IPS-18a (cell line): Measurements from ENCODE around the gene OR2V2.
"Not testable (repeated sequence)": the region's sequence is repeated elsewhere in the genome, so short reads cannot be mapped to it uniquely, and the experiment has no call there.

Experiments used
- H3K27ac ChIP-seq: one replicate; pipeline ENCODE4 v1.5.1; 2013; ENCODE audit warnings: low read length
- H3K27me3 ChIP-seq: one replicate; pipeline ENCODE4 v1.6.1; 2013; ENCODE audit warnings: mild to moderate bottlenecking, low read length; ENCODE audit not compliant: control insufficient read depth, insufficient read depth
- H3K36me3 ChIP-seq: one replicate; pipeline ENCODE4 v1.6.1; 2013; ENCODE audit warnings: low read depth, low read length; ENCODE audit not compliant: control insufficient read depth
- H3K4me1 ChIP-seq: one replicate; pipeline ENCODE4 v1.6.1; 2013; ENCODE audit warnings: low read depth, low read length; ENCODE audit not compliant: control insufficient read depth
- H3K4me3 ChIP-seq: one replicate; pipeline ENCODE4 v1.5.1; 2013; ENCODE audit warnings: low read length
- H3K9ac ChIP-seq: one replicate; pipeline ENCODE4 v1.6.1; 2013; ENCODE audit warnings: mild to moderate bottlenecking, low read length, moderate library complexity
- H3K9me3 ChIP-seq: one replicate; pipeline ENCODE4 v1.6.1; 2013; ENCODE audit warnings: low read depth, low read length; ENCODE audit not compliant: control insufficient read depth

OR2V2 gene

DNA sequence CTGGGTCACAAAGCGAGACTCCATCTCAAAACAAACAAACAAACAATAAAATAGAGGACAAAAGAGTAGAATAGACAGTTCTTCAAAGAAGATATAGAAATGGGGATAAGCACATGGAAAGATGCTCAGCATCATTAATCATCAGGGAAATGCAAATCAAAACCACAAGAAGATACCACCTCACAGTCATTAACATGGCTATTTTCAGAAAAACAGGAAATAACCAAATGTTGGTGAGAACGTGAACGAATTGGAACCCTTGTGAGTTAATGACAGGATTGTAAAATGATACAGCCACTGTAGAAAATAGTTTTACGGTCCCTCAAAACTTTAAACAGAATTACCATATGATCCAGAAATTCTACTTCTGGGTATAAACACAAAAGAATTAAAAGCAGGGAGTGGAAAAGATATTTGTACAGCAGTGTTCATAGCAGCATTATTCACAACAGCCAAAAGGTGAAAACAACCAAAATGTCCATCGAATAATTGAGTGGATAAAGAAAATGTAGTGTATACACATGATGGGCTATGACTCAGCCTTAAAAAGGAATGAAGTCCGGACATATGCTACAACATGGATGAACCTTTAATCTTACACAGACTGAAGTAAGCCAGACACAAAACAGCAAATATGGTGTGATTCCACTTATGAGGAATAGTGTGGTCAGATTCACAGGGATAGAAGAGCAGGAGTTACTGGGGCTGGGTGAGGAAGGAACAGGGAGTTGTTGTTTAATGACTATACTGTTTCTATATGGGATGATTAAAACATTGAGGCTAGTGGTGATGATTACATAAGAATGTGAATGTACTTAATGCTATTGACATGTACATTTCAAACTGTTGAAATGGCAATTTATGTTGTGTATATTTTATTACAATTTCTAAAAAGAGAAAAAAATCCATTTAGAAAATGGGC lies 19.7 kb downstream of the OR2V2 start:
- Histone ChIP-seq H3K4me1 (peaks cover 7% of the 10 kb centered on the region), H3K27ac (no peak overlapping the region)

DNA sequence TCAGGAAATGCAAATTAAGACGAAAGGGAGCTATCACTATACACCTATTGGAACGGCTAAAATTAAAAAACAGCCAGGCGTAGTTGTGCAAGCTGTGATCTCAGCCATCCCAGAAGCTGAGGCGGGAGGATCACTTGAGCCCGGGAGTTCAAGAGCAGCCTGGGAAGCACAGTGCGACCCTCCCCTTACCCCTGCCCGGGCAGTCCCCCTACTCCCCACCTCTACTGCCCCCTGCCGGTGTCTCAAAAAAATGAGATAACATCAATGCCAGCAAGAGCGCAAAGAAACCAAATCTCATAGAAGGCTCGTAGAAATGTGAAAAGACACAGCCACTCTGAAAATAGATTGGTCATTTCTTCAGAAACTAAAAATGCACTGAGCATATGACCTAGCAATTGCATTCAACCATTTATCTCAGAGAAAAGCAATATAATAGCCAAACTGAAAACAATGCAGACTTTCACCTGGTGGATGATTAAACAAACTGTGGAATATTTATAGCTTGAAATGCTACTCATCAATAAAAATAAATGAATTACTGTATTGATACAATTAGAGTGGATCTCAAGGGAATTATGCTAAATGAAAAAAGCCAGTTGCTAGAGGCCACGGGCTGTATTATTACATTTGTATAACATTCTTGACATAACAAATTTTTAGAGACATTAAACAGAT lies 20.6 kb downstream of the OR2V2 start:
- peaks cover 10% of the 10 kb centered on the region for H3K4me1 ChIP-seq
- H3K4me3 ChIP-seq = peak overlapping the region; percentile 81
- no peak overlapping the region for H3K9ac ChIP-seq
- H3K9me3 ChIP-seq = no peaks in the 10 kb centered on the region
- H3K27ac ChIP-seq = no peak overlapping the region
- H3K36me3 ChIP-seq = no peaks in the 10 kb centered on the region
- peaks cover 50% of the 10 kb centered on the region for H3K27me3 ChIP-seq

More for the DNA sequence above, 19.7 kb downstream of the OR2V2 start:
- Histone ChIP-seq H3K9ac (no peak overlapping the region), H3K9me3 (no peaks in the 10 kb centered on the region), H3K27me3 (peaks cover 45% of the 10 kb centered on the region), H3K36me3 (no peaks in the 10 kb centered on the region), H3K4me3 (no peak overlapping the region)

DNA sequence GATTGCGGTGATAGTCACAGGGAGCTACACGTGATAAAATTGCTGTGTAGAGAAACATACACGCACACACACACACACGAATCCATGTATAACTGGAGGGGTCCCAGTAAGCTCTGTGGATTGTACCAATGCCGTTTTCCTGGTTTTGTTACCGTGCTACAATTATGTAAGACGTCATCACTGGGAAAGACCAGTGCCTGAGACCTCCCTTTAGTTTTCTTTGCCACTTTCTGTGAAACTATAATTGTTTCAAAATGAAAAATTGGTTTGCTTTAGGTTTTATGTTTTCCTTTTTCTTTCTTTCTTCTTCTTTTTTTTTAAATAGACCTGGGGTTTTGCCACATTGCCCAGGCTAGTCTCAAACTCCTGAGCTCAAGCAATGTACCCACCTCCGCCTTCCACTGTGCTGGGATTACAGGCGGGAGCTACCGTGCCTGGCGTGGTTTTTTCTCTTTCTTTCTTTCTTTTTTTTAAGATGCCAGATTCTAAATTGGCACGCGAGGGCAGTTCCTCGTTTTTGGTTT lies 21.3 kb downstream of the OR2V2 start:
- Histone ChIP-seq H3K27me3 (peaks cover 53% of the 10 kb centered on the region), H3K9ac (no peak overlapping the region), H3K27ac (no peak overlapping the region), H3K4me3 (peak overlapping the region; percentile 81), H3K36me3 (no peaks in the 10 kb centered on the region), H3K4me1 (peaks cover 13% of the 10 kb centered on the region), H3K9me3 (no peaks in the 10 kb centered on the region)

DNA sequence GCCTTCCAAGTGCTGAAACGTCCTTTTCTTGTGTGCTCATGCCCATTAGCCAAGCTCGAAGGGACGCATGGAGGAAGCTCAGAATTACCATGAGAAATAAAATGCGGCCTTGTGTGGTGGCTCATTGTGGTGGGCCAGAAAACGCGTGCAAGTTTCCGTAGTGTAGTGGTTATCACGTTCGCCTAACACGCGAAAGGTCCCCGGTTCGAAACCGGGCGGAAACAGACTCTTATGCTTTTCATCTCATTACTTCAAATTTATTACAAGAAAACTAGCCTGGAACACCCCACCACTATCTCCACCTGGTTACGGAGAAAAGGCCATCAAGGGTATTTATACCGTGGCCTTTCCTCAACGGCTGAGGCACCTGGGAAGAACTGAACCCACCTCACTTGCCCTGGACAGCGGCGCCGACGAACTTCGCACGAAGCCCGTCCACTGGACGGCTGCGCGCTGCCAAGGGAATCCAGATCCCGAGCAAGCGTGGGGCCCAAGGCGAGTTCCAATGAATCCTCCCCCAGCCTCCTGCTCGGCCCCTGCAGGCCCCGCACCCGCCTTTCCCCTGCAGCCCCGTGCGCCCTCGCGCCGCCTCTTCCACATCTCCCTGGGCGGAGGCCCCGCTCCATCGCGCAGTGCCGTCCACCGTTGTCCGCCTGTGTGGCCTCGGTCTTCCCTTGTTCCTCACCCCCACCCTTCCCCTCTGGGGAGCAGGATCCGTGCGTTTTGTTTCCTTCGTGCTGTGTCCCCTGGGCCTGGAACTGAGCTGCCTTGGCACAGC lies 22.3 kb downstream of the OR2V2 start:
- H3K9ac ChIP-seq, H3K9me3 ChIP-seq, H3K27ac ChIP-seq, H3K36me3 ChIP-seq: not testable (repeated sequence)
- H3K4me1 ChIP-seq = peaks cover 13% of the 10 kb centered on the region
- H3K4me3 ChIP-seq = peak overlapping the region; percentile 81
- peaks cover 53% of the 10 kb centered on the region for H3K27me3 ChIP-seq

DNA sequence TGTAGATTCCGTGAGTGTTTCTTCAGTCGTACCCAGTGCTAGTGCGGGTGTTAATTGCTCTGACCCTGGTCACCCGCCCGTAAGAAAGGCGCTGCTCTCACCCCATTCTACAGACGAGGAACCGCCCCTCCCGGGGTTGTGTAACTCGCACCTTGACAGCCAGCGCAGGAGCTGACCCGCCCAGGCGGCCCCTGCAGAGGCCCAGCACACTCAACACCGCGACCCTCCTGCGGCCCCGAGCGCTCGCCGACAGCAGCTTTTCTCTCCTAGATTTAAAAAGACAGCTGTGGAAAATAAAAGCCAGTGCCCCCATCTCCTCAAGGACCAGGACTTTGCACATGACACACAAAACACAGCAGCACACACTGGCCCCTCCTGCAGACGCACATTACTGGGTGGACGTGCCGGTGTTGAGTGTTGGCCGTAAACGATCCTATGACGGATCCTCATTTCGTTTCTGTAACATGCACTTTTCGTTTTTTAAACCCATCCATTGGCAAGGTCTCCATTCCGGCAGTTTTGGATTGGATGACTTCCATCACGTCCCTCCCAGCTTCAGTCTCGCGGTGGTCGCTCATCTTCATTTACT lies 22.9 kb downstream of the OR2V2 start:
- Histone ChIP-seq H3K36me3 (no peaks in the 10 kb centered on the region), H3K9me3 (no peaks in the 10 kb centered on the region), H3K4me1 (peaks cover 13% of the 10 kb centered on the region), H3K27me3 (peaks cover 53% of the 10 kb centered on the region), H3K27ac (no peak overlapping the region), H3K9ac (no peak overlapping the region), H3K4me3 (peak overlapping the region; percentile 81)

DNA sequence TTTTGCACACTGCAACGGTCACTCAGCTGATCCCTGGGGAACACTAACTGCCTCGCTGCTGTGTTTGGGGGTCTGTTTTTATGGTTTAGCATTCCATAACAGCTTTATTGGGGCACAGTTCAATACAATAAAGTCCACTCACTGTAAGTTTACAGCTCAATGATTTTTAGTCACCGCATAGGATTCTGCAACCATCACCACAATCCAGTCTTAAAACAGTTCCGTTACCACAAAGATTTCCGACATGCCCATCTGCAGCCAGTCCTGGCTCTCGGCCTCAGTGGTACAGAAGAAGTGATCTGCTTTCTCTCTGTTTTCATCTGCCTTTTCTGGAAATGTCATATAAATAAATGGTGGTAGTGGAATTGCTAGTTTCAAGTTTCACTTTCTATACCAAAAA lies 23.6 kb downstream of the OR2V2 start:
- no peak overlapping the region for H3K27ac ChIP-seq
- H3K9me3 ChIP-seq = no peaks in the 10 kb centered on the region
- H3K4me3 ChIP-seq = peak overlapping the region; percentile 81
- H3K4me1 ChIP-seq = peaks cover 13% of the 10 kb centered on the region
- H3K9ac ChIP-seq = no peak overlapping the region
- H3K36me3 ChIP-seq = no peaks in the 10 kb centered on the region
- peaks cover 53% of the 10 kb centered on the region for H3K27me3 ChIP-seq

DNA sequence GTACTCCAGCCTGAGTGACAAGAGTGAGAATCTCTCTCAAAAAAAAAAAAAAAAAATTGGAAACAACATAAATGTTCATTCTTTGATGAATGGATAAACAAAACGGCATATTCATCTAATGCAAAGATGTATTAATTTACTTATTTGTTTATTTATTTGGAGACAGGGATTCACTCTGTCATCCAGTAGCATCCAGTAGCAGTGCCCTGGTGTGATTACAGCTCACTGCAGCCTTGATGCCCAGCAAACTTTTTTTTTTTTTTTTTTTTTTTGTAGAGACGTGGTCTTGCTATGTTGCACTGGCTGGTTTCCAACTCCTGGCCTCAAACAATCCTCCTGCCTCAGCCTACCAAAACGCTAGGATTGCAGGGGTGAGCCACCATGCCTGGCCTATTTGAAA lies 24.4 kb downstream of the OR2V2 start:
- H3K4me1 ChIP-seq = peaks cover 13% of the 10 kb centered on the region
- no peak overlapping the region for H3K9ac ChIP-seq
- H3K4me3 ChIP-seq = no peak overlapping the region
- H3K27ac ChIP-seq = no peak overlapping the region
- H3K9me3 ChIP-seq = no peaks in the 10 kb centered on the region
- H3K36me3 ChIP-seq = no peaks in the 10 kb centered on the region
- peaks cover 53% of the 10 kb centered on the region for H3K27me3 ChIP-seq

DNA sequence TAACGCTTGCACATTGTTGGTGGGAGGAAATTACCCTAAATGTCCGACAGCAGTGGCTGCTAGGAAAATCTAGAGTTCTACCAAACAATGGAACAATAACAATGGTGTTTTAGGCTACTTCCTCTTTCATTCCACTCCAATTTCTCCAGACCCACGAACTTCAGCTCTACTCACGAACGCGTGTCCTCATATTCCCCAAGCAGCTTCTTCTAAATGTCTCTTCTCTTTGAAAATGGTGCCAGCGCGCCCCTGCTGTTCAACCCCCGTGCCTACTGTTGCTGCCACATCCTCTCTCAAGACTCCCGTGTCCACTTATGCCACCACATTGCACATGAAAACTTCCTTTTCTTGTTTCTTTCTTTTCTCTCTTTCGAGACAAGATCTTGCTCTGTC lies 25.6 kb downstream of the OR2V2 start:
- H3K36me3 ChIP-seq = no peaks in the 10 kb centered on the region
- no peak overlapping the region for H3K9ac ChIP-seq
- H3K4me1 ChIP-seq = peaks cover 12% of the 10 kb centered on the region
- peaks cover 52% of the 10 kb centered on the region for H3K27me3 ChIP-seq
- H3K27ac ChIP-seq = no peak overlapping the region
- peak overlapping the region; percentile 66 for H3K4me3 ChIP-seq
- H3K9me3 ChIP-seq = no peaks in the 10 kb centered on the region

DNA sequence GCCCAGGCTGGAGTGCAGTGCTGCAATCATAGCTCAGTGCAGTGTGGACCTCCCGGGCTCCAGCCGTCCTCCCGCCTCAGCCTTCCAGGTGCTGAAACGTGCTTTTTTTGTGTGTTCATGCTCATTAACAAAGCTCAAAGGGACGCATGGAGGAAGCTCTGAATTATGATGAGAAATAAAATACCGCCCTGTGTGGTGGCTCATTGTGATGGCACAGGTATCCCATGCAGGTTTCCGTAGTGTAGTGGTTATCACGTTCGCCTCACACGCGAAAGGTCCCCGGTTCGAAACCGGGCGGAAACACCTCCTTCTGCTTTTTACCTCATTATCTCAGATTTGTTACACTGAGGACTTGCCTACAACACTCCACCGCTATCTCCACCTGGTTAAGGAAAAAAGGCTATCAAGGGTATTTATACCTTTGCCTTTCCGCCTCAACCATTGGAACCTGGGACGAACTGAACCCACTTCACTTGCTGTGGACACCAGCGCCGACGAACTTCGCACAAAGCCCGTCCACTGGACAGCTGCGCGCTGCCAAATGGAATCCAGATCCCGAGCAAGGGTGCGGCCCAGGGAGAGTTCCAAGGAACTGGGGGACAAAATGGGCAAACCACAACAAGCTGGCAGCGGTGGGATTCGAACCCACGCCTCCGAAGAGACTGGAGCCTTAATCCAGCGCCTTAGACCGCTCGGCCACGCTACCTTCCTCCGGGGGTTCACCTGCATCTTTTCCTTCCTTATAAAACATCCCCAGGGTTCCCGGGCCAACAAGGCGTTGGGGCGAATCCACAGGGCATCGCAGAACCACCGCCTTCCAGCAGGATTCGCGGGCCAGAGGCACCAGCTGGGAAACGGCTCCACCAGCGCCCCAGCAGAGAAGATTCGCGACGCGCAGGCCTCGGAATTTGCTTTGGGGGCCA lies 26.3 kb downstream of the OR2V2 start:
- no peaks in the 10 kb centered on the region for H3K36me3 ChIP-seq
- no peak overlapping the region for H3K9ac ChIP-seq
- peaks cover 45% of the 10 kb centered on the region for H3K27me3 ChIP-seq
- H3K27ac ChIP-seq = no peak overlapping the region
- H3K9me3 ChIP-seq = no peaks in the 10 kb centered on the region
- peak overlapping the region; percentile 66 for H3K4me3 ChIP-seq
- H3K4me1 ChIP-seq = peaks cover 6% of the 10 kb centered on the region

DNA sequence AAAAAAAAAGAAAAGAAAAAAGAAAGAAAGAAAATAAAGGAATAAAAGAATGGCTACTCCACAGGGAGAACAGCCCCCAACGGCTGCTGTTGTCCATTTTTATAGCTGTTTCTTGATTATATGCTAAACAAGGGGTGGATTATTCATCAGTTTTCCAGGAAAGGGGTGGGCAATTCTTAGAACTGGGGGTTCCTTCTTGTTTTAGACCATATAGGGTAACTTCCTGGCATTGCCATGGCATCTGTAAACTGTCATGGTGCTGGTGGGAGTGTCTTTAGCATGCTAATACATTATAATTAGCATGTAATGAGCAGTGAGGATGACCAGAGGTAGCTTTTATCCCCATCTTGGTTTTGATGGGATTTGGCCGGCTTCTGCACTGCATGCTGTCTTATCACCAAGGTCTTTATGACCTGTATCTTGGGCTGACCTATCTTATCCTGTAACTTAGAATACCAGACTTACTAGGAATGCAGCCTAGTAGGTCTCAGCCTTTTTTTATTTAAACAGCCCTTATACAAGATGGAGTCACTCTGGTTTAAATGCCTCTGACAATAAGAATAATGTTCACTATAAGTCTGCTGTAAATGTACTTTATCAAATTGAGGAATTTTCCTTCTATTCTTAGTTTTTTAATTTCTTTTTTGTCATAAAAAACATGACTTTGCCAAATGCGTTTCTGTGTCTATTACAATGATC lies 29.0 kb downstream of the OR2V2 start:
- H3K4me1 ChIP-seq = peaks cover 6% of the 10 kb centered on the region
- no peak overlapping the region for H3K9ac ChIP-seq
- H3K9me3 ChIP-seq = no peaks in the 10 kb centered on the region
- H3K4me3 ChIP-seq = no peak overlapping the region
- H3K27ac ChIP-seq = no peak overlapping the region
- peaks cover 20% of the 10 kb centered on the region for H3K27me3 ChIP-seq
- no peaks in the 10 kb centered on the region for H3K36me3 ChIP-seq
